GM23338 (cell line): ENCODE data around the gene BEST4. TPM values are rescaled to one million over a fixed set of nuclear protein-coding genes. Genes with fewer than 3 reads are reported as not detected.

Source experiments
- ATAC-seq: fragments of 200-7000 bp; cut with Tn5 transposase; 3 replicates; pipeline ENCODE4 v1.9.1; 2020
- DNase-seq: peaks from one replicate; pipeline ENCODE4 v3.0.0-alpha.2; 2015; ENCODE audit warnings: low spot score
- H2AFZ ChIP-seq: fragments of 200-600 bp; sonication (generic); 2 replicates; pipeline ENCODE4 v1.8.0; 2016; ENCODE audit warnings: antibody characterized with exemption, mild to moderate bottlenecking, moderate library complexity
- H3F3A ChIP-seq: fragments of 200-600 bp; sonication (generic); replicated peaks from 2 replicates; pipeline ENCODE4 v1.8.0; 2017; ENCODE audit warnings: antibody characterized with exemption, mixed run types, low read depth
- H3K27ac ChIP-seq: fragments of 200-600 bp; sonication (generic); 2 replicates; pipeline ENCODE4 v1.6.1; 2016; ENCODE audit warnings: low read depth
- H3K27me3 ChIP-seq: fragments of 200-600 bp; sonication (generic); 2 replicates; pipeline ENCODE4 v1.8.0; 2016; ENCODE audit warnings: mild to moderate bottlenecking, mixed run types, moderate library complexity; ENCODE audit not compliant: insufficient read depth
- H3K36me3 ChIP-seq: fragments of 200-600 bp; sonication (generic); 2 replicates; pipeline ENCODE4 v1.8.0; 2016; ENCODE audit warnings: mild to moderate bottlenecking; ENCODE audit not compliant: insufficient read depth
- H3K4me1 ChIP-seq: fragments of 200-600 bp; sonication (generic); 2 replicates; pipeline ENCODE4 v1.8.0; 2016; ENCODE audit warnings: mild to moderate bottlenecking, moderate library complexity; ENCODE audit not compliant: insufficient read depth
- H3K4me2 ChIP-seq: fragments of 200-600 bp; sonication (generic); 2 replicates; pipeline ENCODE4 v1.7.1; 2017; ENCODE audit warnings: mixed run types
- H3K4me3 ChIP-seq: fragments of 200-600 bp; sonication (generic); 2 replicates; pipeline ENCODE4 v1.6.1; 2016; ENCODE audit warnings: mixed run types
- H3K79me2 ChIP-seq: fragments of 200-600 bp; sonication (generic); replicated peaks from 2 replicates; pipeline ENCODE4 v1.8.0; 2017; ENCODE audit warnings: mild to moderate bottlenecking; ENCODE audit not compliant: insufficient read depth
- H3K9me2 ChIP-seq: fragments of 200-600 bp; sonication (generic); 2 replicates; pipeline ENCODE4 v1.8.0; 2017; ENCODE audit not compliant: insufficient read depth
- H4K20me1 ChIP-seq: fragments of 200-600 bp; sonication (generic); replicated peaks from 2 replicates; pipeline ENCODE4 v1.8.0; 2017; ENCODE audit warnings: mild to moderate bottlenecking; ENCODE audit not compliant: insufficient read depth
- H3K27ac Mint-ChIP-seq: 2 replicates; pipeline ENCODE4 v1.8.0; 2020; ENCODE audit warnings: inconsistent platforms, mild to moderate bottlenecking, moderate library complexity, mixed read lengths
- H3K27me3 Mint-ChIP-seq: 3 replicates; pipeline ENCODE4 v1.8.0; 2022; ENCODE audit warnings: low read depth, mild to moderate bottlenecking, moderate library complexity, mixed read lengths, inconsistent platforms; ENCODE audit not compliant: insufficient read depth, poor library complexity
- H3K36me3 Mint-ChIP-seq: 3 replicates; pipeline ENCODE4 v1.8.0; 2021; ENCODE audit warnings: low read depth, mild to moderate bottlenecking, inconsistent platforms, moderate library complexity, mixed read lengths
- H3K4me1 Mint-ChIP-seq: 3 replicates; pipeline ENCODE4 v1.8.0; 2020; ENCODE audit warnings: mild to moderate bottlenecking, inconsistent platforms, mixed read lengths
- H3K4me3 Mint-ChIP-seq: 3 replicates; pipeline ENCODE4 v1.8.0; 2021; ENCODE audit warnings: moderate library complexity, mild to moderate bottlenecking, inconsistent platforms, mixed read lengths
- H3K9me3 Mint-ChIP-seq: 3 replicates; pipeline ENCODE4 v1.8.0; 2020; ENCODE audit warnings: moderate library complexity, mild to moderate bottlenecking, inconsistent platforms, mixed read lengths
- CREB1 ChIP-seq: fragments of 250-450 bp; sonication (Bioruptor Pico); IDR thresholded peaks from 2 replicates; pipeline ENCODE4 v1.5.0; 2020; ENCODE audit warnings: low read depth, mild to moderate bottlenecking, moderate library complexity
- EZH2 ChIP-seq: fragments of 200-600 bp; sonication (generic); IDR thresholded peaks from one replicate; pipeline ENCODE4 v1.8.0; 2017; ENCODE audit warnings: antibody characterized with exemption, mild to moderate bottlenecking, low read depth; ENCODE audit not compliant: unreplicated experiment
- EZH2phosphoT487 ChIP-seq: fragments of 200-600 bp; sonication (generic); IDR thresholded peaks from one replicate; pipeline ENCODE4 v1.8.1; 2018; ENCODE audit warnings: antibody characterized with exemption; ENCODE audit not compliant: unreplicated experiment
- JUNB ChIP-seq: IDR thresholded peaks from one replicate; pipeline ENCODE4 v1.6.1; 2016; ENCODE audit warnings: antibody characterized with exemption; ENCODE audit not compliant: unreplicated experiment
- NANOG ChIP-seq: IDR thresholded peaks from 2 replicates; pipeline ENCODE4 v1.6.1; 2016; ENCODE audit warnings: antibody characterized with exemption, borderline replicate concordance
- POLR2AphosphoS5 ChIP-seq: IDR thresholded peaks from 2 replicates; pipeline ENCODE4 v1.6.1; 2016; ENCODE audit warnings: antibody characterized with exemption, low read depth
- STAT1 ChIP-seq: IDR thresholded peaks from one replicate; pipeline ENCODE4 v1.6.1; 2016; ENCODE audit warnings: antibody characterized with exemption; ENCODE audit not compliant: unreplicated experiment
- ZNF114 ChIP-seq: fragments of 250-450 bp; sonication (Bioruptor Pico); IDR thresholded peaks from 2 replicates; pipeline ENCODE4 v1.5.0; 2020; ENCODE audit warnings: mild to moderate bottlenecking, moderate library complexity
- ZNF331 ChIP-seq: fragments of 250-450 bp; sonication (Bioruptor Pico); IDR thresholded peaks from 2 replicates; pipeline ENCODE4 v1.5.0; 2020; ENCODE audit warnings: low read depth, mild to moderate bottlenecking, moderate library complexity
- polyA plus RNA-seq: library from polyadenylated mRNA; unstranded; fragments of >200 nt; fragmentation: Nextera tagmentation; extraction: Ambion mirVana; gene quantifications from 2 replicates; pipeline ENCODE4 v1.2.1, GENCODE V29; 2016
- total RNA-seq: library from RNA; depleted of rRNA; stranded (reverse); fragments of >200 nt; shearing (Covaris generic); gene quantifications from 2 replicates; pipeline ENCODE4 v1.2.3, GENCODE V29; 2014
- TF ChIP-seq, protein P1 (sequence below): fragments of 250-450 bp; sonication (Bioruptor Pico); IDR thresholded peaks from 2 replicates; pipeline ENCODE4 v1.5.0; 2020; ENCODE audit warnings: mild to moderate bottlenecking, moderate library complexity
- TF ChIP-seq, protein P2 (sequence below), 2 experiments: fragments of 200-600 bp in 1 of 2; sonication (generic) in 1 of 2; conservative IDR thresholded peaks; 2 replicates each; pipeline versions ENCODE4 v1.5.1 to v1.6.1; 2016 to 2017; ENCODE audit warnings: antibody characterized with exemption in 2 of 2, low read depth in 2 of 2, mild to moderate bottlenecking in 2 of 2, moderate library complexity in 1 of 2
- TF ChIP-seq, protein P3 (sequence below): IDR thresholded peaks from 2 replicates; pipeline ENCODE4 v1.6.1; 2016; ENCODE audit warnings: antibody characterized with exemption
- TF ChIP-seq, protein P4 (sequence below): IDR thresholded peaks from one replicate; pipeline ENCODE4 v1.6.1; 2018; ENCODE audit warnings: antibody characterized with exemption; ENCODE audit not compliant: unreplicated experiment

Gene BEST4
- total and polyA plus RNA-seq, 2 experiments from 2014 or later = 0.63 to 1.6 TPM

DNA sequence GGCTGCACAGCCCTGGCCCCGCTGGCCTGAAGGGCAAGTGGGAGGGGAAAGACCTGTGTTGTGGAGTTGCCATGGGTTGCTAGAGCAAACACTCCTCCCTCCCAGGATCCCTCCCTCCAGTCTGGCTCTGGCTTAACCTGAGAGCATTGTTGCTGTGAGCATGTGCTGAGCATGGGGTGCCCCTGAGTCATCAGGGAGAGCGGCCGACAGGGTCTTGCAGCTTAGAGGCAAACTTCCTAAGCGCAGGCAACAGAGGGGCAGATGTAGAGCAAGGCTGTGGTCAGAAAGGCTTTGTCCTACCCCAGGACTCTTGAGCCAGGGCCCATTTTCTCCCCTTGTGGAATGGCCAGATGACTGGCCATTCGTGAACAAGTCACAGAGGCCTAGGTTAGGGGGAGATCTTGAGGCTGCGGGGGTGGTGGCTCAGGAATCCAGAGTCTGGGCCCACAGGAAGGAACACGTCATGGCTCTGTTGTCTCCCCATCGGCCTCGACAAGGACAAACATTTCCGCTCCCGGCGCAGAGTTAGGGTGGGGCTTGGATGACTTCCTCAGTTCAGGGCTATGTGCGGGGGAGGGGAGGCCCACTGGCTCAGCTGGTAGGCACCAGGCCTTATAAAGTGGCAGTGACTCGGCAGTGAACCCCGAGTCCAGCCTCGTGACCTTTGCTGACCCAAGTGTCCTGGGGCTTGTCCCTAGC lies 19.5 kb upstream of the BEST4 start:
- peak overlapping the region; percentile 50 for H3K4me3 Mint-ChIP-seq
- peaks cover 31% of the 10 kb centered on the region for H3K4me1 Mint-ChIP-seq
- H3K9me3 Mint-ChIP-seq = no peaks in the 10 kb centered on the region
- peaks cover 21% of the 10 kb centered on the region for H3K27me3 Mint-ChIP-seq
- Histone ChIP-seq H2AFZ (no peak overlapping the region), H3K9me2 (no peaks in the 10 kb centered on the region), H3K27me3 (peaks cover 4% of the 10 kb centered on the region; the same call in 1 of the 2 replicates), H3K27ac (peak overlapping the region; percentile 93), H3K4me2 (peak overlapping the region; percentile 76), H3K79me2 (no peaks in the 10 kb centered on the region), H3F3A (peaks cover 6% of the 10 kb centered on the region; the same call in 1 of the 2 replicates), H3K4me1 (peaks cover 32% of the 10 kb centered on the region), H4K20me1 (no peaks in the 10 kb centered on the region), H3K4me3 (peak overlapping the region; percentile 47), H3K36me3 (no peaks in the 10 kb centered on the region; the same call in 1 of the 2 replicates)
- peak overlapping the region; percentile 99 for H3K27ac Mint-ChIP-seq
- peaks cover 34% of the 10 kb centered on the region for H3K36me3 Mint-ChIP-seq
- ATAC-seq (peak; percentile 68), DNase-seq (peak; percentile 90)
- TF ChIP-seq, protein P1, sequence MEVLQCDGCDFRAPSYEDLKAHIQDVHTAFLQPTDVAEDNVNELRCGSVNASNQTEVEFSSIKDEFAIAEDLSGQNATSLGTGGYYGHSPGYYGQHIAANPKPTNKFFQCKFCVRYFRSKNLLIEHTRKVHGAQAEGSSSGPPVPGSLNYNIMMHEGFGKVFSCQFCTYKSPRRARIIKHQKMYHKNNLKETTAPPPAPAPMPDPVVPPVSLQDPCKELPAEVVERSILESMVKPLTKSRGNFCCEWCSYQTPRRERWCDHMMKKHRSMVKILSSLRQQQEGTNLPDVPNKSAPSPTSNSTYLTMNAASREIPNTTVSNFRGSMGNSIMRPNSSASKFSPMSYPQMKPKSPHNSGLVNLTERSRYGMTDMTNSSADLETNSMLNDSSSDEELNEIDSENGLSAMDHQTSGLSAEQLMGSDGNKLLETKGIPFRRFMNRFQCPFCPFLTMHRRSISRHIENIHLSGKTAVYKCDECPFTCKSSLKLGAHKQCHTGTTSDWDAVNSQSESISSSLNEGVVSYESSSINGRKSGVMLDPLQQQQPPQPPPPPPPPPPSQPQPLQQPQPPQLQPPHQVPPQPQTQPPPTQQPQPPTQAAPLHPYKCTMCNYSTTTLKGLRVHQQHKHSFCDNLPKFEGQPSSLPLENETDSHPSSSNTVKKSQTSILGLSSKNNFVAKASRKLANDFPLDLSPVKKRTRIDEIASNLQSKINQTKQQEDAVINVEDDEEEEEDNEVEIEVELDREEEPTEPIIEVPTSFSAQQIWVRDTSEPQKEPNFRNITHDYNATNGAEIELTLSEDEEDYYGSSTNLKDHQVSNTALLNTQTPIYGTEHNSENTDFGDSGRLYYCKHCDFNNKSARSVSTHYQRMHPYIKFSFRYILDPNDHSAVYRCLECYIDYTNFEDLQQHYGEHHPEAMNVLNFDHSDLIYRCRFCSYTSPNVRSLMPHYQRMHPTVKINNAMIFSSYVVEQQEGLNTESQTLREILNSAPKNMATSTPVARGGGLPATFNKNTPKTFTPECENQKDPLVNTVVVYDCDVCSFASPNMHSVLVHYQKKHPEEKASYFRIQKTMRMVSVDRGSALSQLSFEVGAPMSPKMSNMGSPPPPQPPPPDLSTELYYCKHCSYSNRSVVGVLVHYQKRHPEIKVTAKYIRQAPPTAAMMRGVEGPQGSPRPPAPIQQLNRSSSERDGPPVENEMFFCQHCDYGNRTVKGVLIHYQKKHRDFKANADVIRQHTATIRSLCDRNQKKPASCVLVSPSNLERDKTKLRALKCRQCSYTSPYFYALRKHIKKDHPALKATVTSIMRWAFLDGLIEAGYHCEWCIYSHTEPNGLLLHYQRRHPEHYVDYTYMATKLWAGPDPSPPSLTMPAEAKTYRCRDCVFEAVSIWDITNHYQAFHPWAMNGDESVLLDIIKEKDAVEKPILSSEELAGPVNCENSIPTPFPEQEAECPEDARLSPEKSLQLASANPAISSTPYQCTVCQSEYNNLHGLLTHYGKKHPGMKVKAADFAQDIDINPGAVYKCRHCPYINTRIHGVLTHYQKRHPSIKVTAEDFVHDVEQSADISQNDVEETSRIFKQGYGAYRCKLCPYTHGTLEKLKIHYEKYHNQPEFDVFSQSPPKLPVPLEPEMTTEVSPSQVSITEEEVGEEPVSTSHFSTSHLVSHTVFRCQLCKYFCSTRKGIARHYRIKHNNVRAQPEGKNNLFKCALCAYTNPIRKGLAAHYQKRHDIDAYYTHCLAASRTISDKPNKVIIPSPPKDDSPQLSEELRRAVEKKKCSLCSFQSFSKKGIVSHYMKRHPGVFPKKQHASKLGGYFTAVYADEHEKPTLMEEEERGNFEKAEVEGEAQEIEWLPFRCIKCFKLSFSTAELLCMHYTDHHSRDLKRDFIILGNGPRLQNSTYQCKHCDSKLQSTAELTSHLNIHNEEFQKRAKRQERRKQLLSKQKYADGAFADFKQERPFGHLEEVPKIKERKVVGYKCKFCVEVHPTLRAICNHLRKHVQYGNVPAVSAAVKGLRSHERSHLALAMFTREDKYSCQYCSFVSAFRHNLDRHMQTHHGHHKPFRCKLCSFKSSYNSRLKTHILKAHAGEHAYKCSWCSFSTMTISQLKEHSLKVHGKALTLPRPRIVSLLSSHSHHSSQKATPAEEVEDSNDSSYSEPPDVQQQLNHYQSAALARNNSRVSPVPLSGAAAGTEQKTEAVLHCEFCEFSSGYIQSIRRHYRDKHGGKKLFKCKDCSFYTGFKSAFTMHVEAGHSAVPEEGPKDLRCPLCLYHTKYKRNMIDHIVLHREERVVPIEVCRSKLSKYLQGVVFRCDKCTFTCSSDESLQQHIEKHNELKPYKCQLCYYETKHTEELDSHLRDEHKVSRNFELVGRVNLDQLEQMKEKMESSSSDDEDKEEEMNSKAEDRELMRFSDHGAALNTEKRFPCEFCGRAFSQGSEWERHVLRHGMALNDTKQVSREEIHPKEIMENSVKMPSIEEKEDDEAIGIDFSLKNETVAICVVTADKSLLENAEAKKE = no peak
- TF ChIP-seq EZH2 = no peak
- TF ChIP-seq, protein P2, sequence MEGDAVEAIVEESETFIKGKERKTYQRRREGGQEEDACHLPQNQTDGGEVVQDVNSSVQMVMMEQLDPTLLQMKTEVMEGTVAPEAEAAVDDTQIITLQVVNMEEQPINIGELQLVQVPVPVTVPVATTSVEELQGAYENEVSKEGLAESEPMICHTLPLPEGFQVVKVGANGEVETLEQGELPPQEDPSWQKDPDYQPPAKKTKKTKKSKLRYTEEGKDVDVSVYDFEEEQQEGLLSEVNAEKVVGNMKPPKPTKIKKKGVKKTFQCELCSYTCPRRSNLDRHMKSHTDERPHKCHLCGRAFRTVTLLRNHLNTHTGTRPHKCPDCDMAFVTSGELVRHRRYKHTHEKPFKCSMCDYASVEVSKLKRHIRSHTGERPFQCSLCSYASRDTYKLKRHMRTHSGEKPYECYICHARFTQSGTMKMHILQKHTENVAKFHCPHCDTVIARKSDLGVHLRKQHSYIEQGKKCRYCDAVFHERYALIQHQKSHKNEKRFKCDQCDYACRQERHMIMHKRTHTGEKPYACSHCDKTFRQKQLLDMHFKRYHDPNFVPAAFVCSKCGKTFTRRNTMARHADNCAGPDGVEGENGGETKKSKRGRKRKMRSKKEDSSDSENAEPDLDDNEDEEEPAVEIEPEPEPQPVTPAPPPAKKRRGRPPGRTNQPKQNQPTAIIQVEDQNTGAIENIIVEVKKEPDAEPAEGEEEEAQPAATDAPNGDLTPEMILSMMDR (conservative IDR thresholded peaks at IDR 0.05; ENCODE audit: low read depth in 2 of 2) = no peak
- TF ChIP-seq STAT1 = no peak
- TF ChIP-seq ZNF114 = no peak
- no peak for TF ChIP-seq EZH2phosphoT487
- no peak for TF ChIP-seq CREB1 (CRISPR knock-in tag)
- no peak for TF ChIP-seq NANOG
- TF ChIP-seq, protein P3, sequence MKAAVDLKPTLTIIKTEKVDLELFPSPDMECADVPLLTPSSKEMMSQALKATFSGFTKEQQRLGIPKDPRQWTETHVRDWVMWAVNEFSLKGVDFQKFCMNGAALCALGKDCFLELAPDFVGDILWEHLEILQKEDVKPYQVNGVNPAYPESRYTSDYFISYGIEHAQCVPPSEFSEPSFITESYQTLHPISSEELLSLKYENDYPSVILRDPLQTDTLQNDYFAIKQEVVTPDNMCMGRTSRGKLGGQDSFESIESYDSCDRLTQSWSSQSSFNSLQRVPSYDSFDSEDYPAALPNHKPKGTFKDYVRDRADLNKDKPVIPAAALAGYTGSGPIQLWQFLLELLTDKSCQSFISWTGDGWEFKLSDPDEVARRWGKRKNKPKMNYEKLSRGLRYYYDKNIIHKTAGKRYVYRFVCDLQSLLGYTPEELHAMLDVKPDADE = no peak
- no peak; the same call in 1 of the 2 replicates for TF ChIP-seq POLR2AphosphoS5
- no peak for TF ChIP-seq ZNF331 (CRISPR knock-in tag)
- TF ChIP-seq JUNB = no peak
- TF ChIP-seq, protein P4, sequence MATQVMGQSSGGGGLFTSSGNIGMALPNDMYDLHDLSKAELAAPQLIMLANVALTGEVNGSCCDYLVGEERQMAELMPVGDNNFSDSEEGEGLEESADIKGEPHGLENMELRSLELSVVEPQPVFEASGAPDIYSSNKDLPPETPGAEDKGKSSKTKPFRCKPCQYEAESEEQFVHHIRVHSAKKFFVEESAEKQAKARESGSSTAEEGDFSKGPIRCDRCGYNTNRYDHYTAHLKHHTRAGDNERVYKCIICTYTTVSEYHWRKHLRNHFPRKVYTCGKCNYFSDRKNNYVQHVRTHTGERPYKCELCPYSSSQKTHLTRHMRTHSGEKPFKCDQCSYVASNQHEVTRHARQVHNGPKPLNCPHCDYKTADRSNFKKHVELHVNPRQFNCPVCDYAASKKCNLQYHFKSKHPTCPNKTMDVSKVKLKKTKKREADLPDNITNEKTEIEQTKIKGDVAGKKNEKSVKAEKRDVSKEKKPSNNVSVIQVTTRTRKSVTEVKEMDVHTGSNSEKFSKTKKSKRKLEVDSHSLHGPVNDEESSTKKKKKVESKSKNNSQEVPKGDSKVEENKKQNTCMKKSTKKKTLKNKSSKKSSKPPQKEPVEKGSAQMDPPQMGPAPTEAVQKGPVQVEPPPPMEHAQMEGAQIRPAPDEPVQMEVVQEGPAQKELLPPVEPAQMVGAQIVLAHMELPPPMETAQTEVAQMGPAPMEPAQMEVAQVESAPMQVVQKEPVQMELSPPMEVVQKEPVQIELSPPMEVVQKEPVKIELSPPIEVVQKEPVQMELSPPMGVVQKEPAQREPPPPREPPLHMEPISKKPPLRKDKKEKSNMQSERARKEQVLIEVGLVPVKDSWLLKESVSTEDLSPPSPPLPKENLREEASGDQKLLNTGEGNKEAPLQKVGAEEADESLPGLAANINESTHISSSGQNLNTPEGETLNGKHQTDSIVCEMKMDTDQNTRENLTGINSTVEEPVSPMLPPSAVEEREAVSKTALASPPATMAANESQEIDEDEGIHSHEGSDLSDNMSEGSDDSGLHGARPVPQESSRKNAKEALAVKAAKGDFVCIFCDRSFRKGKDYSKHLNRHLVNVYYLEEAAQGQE = no peak
